HuH-7 (cell line): Measurements from ENCODE around the gene ALPL.
"Not testable (repeated sequence)": the region's sequence is repeated elsewhere in the genome, so short reads cannot be mapped to it uniquely, and the experiment has no call there.

Source experiments
- DNase-seq: peaks from one replicate; pipeline ENCODE4 v3.0.0; 2011; ENCODE audit warnings: low spot score

Gene ALPL

GRCh38 chr1:21507511-21508270 lies 1.5 kb upstream of the ALPL start:
- DNase-seq, result no peak

- DNase-seq, result peak; percentile 84
Observed at GRCh38 chr1:21508580-21509350, 458 bp upstream of the ALPL start.

GRCh38 chr1:21510113-21510493 lies 880 bp downstream of the ALPL start:
- no peak for DNase-seq

- DNase-seq, result no peak
Observed at GRCh38 chr1:21510885-21511578, 1.8 kb downstream of the ALPL start.

- DNase-seq, result no peak
Observed at GRCh38 chr1:21511579-21512522, 2.6 kb downstream of the ALPL start.

- DNase-seq, result no peak
Observed at GRCh38 chr1:21514245-21514644, 5.0 kb downstream of the ALPL start.

GRCh38 chr1:21517161-21517589 lies 8.0 kb downstream of the ALPL start:
- DNase-seq, result no peak

GRCh38 chr1:21517660-21518480 lies 8.6 kb downstream of the ALPL start:
- no peak for DNase-seq

- no peak for DNase-seq
Observed at GRCh38 chr1:21518774-21519455, 9.7 kb downstream of the ALPL start.

GRCh38 chr1:21519486-21520070 lies 10.4 kb downstream of the ALPL start:
- DNase-seq, result not testable (repeated sequence)

- no peak for DNase-seq
Observed at GRCh38 chr1:21520899-21521716, 11.9 kb downstream of the ALPL start.

GRCh38 chr1:21521717-21522060 lies 12.5 kb downstream of the ALPL start:
- DNase-seq, result no peak

GRCh38 chr1:21522525-21523038 lies 13.4 kb downstream of the ALPL start:
- DNase-seq, result no peak

- DNase-seq, result no peak
Observed at GRCh38 chr1:21523297-21523813, 14.1 kb downstream of the ALPL start.

GRCh38 chr1:21524220-21524619 lies 15.0 kb downstream of the ALPL start:
- DNase-seq, result no peak

GRCh38 chr1:21524686-21525339 lies 15.6 kb downstream of the ALPL start:
- DNase-seq, result no peak

- no peak for DNase-seq
Observed at GRCh38 chr1:21525340-21525717, 16.1 kb downstream of the ALPL start.

GRCh38 chr1:21526441-21526840 lies 17.2 kb downstream of the ALPL start:
- DNase-seq, result no peak
